Upper lobe of left lung (tissue), 4 donors: ENCODE data around the gene CLEC3A.

Experiments used
- CTCF ChIP-seq, 6 experiments: fragments of 450-650 bp in 4 of 6; fragments of 200-600 bp in 2 of 6; sonication (generic) in 2 of 6; IDR thresholded peaks; one replicate each; pipeline ENCODE4 v1.5.1; 2016 to 2019; ENCODE audit warnings: antibody characterized with exemption in 6 of 6
- EP300 ChIP-seq, 4 donors: sonication (generic); formaldehyde crosslinking; IDR thresholded peaks; one replicate each; pipeline ENCODE4 v1.5.1; 2017; ENCODE audit warnings: antibody characterized with exemption in 4 of 4, control low read depth in 2 of 4

GRCh38 chr16:77986011-77986740 is 36.2 kb upstream of the CLEC3A start:
- TF ChIP-seq CTCF (IDR thresholded peaks at IDR 0.05) (no peak), EP300 (IDR thresholded peaks at IDR 0.05) (no peak)
